ENCODE data around the gene MYH14. TPM values are rescaled to one million over a fixed set of nuclear protein-coding genes. Genes with fewer than 3 reads are reported as not detected.

Gene MYH14
- total and polyA plus RNA-seq, 12 donors = 0.22 to 8.5 (median 3.1) TPM

- Histone ChIP-seq H3K27ac (no peak overlapping the region), H3K9me3 (replicated peaks in 1 of 3) (no peaks in the 10 kb centered on the region), H3K4me1 (replicated peaks in 1 of 2) (no peaks in the 10 kb centered on the region), H3K36me3 (replicated peaks in 1 of 2) (no peaks in the 10 kb centered on the region), H3K4me3 (no peak overlapping the region), H3K27me3 (no peaks in the 10 kb centered on the region)
- intact Hi-C loops (cut with DNase I) = no loop called here
- DNase-seq = no peak
- WGBS, 4 donors = 40 to 53% (median 44%) methylated on average over 10 of the region's 10 CpGs
- no peak for TF ChIP-seq CTCF (IDR thresholded peaks at IDR 0.05)
- TF ChIP-seq POLR2A (IDR thresholded peaks at IDR 0.05) = no peak
Observed at GRCh38 chr19:50300814-50301606, 97.6 kb downstream of the MYH14 start.

GRCh38 chr19:50301607-50301971, 98.2 kb downstream of the MYH14 start:
- intact Hi-C loops (cut with DNase I) = no loop called here
- Histone ChIP-seq H3K9me3 (replicated peaks in 1 of 3) (no peaks in the 10 kb centered on the region), H3K27me3 (no peaks in the 10 kb centered on the region), H3K36me3 (replicated peaks in 1 of 2) (no peaks in the 10 kb centered on the region), H3K4me3 (no peak overlapping the region), H3K4me1 (replicated peaks in 1 of 2) (no peaks in the 10 kb centered on the region), H3K27ac (no peak overlapping the region)
- TF ChIP-seq POLR2A (IDR thresholded peaks at IDR 0.05) (no peak), CTCF (IDR thresholded peaks at IDR 0.05) (no peak)
- DNase-seq = no peak
- WGBS, 4 donors = 75 to 97% (median 81%) methylated on average over 6 to 10 of the region's 10 CpGs

- H3K36me3 ChIP-seq (replicated peaks in 1 of 2) = no peaks in the 10 kb centered on the region
- no peak for TF ChIP-seq POLR2A (IDR thresholded peaks at IDR 0.05)
- TF ChIP-seq CTCF (IDR thresholded peaks at IDR 0.05) = no peak
- intact Hi-C loops (cut with DNase I) = no loop called here
Observed at GRCh38 chr19:50303558-50303957, 100.1 kb downstream of the MYH14 start.

GRCh38 chr19:50308991-50309390, 105.6 kb downstream of the MYH14 start:
- TF ChIP-seq POLR2A (IDR thresholded peaks at IDR 0.05) (no peak), CTCF (IDR thresholded peaks at IDR 0.05) (no peak)
- no peaks in the 10 kb centered on the region for H3K9me3 ChIP-seq (replicated peaks in 1 of 3)
- H3K27ac ChIP-seq = no peak overlapping the region
- intact Hi-C loops (cut with DNase I) = no loop called here
- WGBS, 4 donors = 84 to 86% (median 85%) methylated on average over 15 to 21 of the region's 21 CpGs
- no peak for DNase-seq
- H3K4me3 ChIP-seq = no peak overlapping the region
- no peaks in the 10 kb centered on the region for H3K4me1 ChIP-seq (replicated peaks in 1 of 2)
- no peaks in the 10 kb centered on the region for H3K36me3 ChIP-seq (replicated peaks in 1 of 2)
- peaks cover 14% of the 10 kb centered on the region for H3K27me3 ChIP-seq

More at GRCh38 chr19:50303558-50303957, 100.1 kb downstream of the MYH14 start:
- DNase-seq = no peak
- Histone ChIP-seq H3K27me3 (no peaks in the 10 kb centered on the region), H3K9me3 (replicated peaks in 1 of 3) (no peaks in the 10 kb centered on the region), H3K4me1 (replicated peaks in 1 of 2) (no peaks in the 10 kb centered on the region), H3K4me3 (no peak overlapping the region), H3K27ac (no peak overlapping the region)
